C4-2B (cell line): ENCODE data around the gene ANTKMT.

Experiments
- ZFX ChIP-seq: fragments of 450-650 bp; IDR thresholded peaks from 2 replicates; pipeline ENCODE4 v1.6.1; 2017
- TF ChIP-seq, protein P1 (sequence below): fragments of 450-650 bp; conservative IDR thresholded peaks from 2 replicates; pipeline ENCODE4 v1.5.1; 2017; ENCODE audit warnings: mild to moderate bottlenecking

DNA sequence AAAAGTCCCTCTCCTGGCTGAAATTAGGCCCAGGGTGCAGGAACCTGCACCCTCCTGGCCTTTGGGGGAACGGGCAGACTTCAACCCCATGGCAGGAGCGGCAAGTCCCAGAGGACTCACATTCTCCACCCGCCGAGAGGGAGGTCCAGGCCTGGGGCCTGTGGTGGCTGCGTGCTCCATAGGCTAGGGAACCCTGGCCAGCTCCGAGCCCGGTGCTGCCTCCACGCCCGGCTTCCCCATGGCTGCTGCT, 5.2 kb downstream of the ANTKMT start:
- TF ChIP-seq, protein P1, sequence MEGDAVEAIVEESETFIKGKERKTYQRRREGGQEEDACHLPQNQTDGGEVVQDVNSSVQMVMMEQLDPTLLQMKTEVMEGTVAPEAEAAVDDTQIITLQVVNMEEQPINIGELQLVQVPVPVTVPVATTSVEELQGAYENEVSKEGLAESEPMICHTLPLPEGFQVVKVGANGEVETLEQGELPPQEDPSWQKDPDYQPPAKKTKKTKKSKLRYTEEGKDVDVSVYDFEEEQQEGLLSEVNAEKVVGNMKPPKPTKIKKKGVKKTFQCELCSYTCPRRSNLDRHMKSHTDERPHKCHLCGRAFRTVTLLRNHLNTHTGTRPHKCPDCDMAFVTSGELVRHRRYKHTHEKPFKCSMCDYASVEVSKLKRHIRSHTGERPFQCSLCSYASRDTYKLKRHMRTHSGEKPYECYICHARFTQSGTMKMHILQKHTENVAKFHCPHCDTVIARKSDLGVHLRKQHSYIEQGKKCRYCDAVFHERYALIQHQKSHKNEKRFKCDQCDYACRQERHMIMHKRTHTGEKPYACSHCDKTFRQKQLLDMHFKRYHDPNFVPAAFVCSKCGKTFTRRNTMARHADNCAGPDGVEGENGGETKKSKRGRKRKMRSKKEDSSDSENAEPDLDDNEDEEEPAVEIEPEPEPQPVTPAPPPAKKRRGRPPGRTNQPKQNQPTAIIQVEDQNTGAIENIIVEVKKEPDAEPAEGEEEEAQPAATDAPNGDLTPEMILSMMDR, result no peak
- no peak; the same call in 1 of the 2 replicates for TF ChIP-seq ZFX
